ENCODE measurements around the gene FTHL17.

DNA sequence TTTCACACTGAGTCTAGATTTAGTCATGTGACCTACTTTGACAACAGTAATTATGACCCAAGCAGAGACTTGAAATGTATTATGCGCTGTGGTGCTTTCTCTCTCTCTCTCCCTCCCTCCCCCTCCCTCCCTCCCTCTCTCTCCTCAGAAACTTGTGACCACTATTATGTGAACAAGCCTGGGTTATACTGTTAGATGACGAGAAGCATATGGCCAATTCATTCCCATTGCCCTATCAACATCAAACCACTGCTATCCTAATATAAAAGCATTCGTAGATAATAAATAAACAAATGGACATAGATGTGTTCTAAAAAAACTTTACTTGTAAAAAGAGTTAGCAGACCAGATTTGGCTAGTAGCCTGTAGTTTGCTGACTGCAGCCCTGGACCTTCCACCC is 18.2 kb downstream of the FTHL17 start:
- TF ChIP-seq, protein P1, sequence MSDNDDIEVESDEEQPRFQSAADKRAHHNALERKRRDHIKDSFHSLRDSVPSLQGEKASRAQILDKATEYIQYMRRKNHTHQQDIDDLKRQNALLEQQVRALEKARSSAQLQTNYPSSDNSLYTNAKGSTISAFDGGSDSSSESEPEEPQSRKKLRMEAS (IDR thresholded peaks at IDR 0.05; ENCODE audit: low read depth): no peak
- TF ChIP-seq, protein P2, sequence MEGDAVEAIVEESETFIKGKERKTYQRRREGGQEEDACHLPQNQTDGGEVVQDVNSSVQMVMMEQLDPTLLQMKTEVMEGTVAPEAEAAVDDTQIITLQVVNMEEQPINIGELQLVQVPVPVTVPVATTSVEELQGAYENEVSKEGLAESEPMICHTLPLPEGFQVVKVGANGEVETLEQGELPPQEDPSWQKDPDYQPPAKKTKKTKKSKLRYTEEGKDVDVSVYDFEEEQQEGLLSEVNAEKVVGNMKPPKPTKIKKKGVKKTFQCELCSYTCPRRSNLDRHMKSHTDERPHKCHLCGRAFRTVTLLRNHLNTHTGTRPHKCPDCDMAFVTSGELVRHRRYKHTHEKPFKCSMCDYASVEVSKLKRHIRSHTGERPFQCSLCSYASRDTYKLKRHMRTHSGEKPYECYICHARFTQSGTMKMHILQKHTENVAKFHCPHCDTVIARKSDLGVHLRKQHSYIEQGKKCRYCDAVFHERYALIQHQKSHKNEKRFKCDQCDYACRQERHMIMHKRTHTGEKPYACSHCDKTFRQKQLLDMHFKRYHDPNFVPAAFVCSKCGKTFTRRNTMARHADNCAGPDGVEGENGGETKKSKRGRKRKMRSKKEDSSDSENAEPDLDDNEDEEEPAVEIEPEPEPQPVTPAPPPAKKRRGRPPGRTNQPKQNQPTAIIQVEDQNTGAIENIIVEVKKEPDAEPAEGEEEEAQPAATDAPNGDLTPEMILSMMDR (IDR thresholded peaks at IDR 0.05): no peak
- no peak for TF ChIP-seq EZH2phosphoT487 (IDR thresholded peaks at IDR 0.05; ENCODE audit: borderline replicate concordance, low read depth)
- TF ChIP-seq, protein P3, sequence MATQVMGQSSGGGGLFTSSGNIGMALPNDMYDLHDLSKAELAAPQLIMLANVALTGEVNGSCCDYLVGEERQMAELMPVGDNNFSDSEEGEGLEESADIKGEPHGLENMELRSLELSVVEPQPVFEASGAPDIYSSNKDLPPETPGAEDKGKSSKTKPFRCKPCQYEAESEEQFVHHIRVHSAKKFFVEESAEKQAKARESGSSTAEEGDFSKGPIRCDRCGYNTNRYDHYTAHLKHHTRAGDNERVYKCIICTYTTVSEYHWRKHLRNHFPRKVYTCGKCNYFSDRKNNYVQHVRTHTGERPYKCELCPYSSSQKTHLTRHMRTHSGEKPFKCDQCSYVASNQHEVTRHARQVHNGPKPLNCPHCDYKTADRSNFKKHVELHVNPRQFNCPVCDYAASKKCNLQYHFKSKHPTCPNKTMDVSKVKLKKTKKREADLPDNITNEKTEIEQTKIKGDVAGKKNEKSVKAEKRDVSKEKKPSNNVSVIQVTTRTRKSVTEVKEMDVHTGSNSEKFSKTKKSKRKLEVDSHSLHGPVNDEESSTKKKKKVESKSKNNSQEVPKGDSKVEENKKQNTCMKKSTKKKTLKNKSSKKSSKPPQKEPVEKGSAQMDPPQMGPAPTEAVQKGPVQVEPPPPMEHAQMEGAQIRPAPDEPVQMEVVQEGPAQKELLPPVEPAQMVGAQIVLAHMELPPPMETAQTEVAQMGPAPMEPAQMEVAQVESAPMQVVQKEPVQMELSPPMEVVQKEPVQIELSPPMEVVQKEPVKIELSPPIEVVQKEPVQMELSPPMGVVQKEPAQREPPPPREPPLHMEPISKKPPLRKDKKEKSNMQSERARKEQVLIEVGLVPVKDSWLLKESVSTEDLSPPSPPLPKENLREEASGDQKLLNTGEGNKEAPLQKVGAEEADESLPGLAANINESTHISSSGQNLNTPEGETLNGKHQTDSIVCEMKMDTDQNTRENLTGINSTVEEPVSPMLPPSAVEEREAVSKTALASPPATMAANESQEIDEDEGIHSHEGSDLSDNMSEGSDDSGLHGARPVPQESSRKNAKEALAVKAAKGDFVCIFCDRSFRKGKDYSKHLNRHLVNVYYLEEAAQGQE (IDR thresholded peaks at IDR 0.05; ENCODE audit: low read depth, low read length): no peak
- TF ChIP-seq, protein P4, sequence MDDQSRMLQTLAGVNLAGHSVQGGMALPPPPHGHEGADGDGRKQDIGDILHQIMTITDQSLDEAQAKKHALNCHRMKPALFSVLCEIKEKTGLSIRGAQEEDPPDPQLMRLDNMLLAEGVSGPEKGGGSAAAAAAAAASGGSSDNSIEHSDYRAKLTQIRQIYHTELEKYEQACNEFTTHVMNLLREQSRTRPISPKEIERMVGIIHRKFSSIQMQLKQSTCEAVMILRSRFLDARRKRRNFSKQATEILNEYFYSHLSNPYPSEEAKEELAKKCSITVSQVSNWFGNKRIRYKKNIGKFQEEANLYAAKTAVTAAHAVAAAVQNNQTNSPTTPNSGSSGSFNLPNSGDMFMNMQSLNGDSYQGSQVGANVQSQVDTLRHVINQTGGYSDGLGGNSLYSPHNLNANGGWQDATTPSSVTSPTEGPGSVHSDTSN (IDR thresholded peaks at IDR 0.05): no peak
